Measurements from ENCODE around the gene VPS54.

GRCh38 chr2:64001382-64002101, 17.7 kb downstream of the VPS54 start:
- no peak for TF ChIP-seq CTCF (conservative IDR thresholded peaks at IDR 0.05; ENCODE audit: low read depth, low read length)
- TF ChIP-seq EZH2 (IDR thresholded peaks at IDR 0.05; ENCODE audit: borderline replicate concordance, low read depth, low read length, poor library complexity, severe bottlenecking): no peak
